Measurements from ENCODE around the gene MRTFA.
"Not testable (repeated sequence)": the region's sequence is repeated elsewhere in the genome, so short reads cannot be mapped to it uniquely, and the experiment has no call there.

MRTFA gene

GRCh38 chr22:40656651-40657050 is 20.1 kb upstream of the MRTFA start:
- DNase-seq, result not testable (repeated sequence)

DNA sequence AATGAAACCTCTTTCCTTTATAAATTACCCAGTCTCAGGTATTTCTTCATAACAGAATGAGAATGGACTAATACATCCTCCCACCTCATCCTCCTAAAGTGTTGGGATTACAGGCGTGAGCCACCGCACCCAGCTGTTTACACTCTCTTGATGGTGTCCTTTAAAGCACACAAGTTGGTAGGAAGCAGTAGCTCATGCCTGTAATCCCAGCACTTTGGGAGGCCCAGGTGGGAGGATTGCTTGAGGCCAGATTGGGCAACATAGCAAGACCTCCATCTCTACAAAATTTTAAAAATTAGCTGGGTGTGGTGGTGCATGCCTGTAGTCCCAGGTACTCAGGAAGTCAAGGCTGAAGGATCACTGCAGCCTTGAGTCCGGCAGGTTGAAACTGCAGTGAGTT is 19.4 kb upstream of the MRTFA start:
- DNase-seq, result not testable (repeated sequence)

- DNase-seq, result no peak
These were observed 18.1 kb upstream of the MRTFA start for GRCh38 chr22:40654522-40655167.

- no peak for DNase-seq
These were observed 16.8 kb upstream of the MRTFA start for GRCh38 chr22:40653361-40653760.

DNA sequence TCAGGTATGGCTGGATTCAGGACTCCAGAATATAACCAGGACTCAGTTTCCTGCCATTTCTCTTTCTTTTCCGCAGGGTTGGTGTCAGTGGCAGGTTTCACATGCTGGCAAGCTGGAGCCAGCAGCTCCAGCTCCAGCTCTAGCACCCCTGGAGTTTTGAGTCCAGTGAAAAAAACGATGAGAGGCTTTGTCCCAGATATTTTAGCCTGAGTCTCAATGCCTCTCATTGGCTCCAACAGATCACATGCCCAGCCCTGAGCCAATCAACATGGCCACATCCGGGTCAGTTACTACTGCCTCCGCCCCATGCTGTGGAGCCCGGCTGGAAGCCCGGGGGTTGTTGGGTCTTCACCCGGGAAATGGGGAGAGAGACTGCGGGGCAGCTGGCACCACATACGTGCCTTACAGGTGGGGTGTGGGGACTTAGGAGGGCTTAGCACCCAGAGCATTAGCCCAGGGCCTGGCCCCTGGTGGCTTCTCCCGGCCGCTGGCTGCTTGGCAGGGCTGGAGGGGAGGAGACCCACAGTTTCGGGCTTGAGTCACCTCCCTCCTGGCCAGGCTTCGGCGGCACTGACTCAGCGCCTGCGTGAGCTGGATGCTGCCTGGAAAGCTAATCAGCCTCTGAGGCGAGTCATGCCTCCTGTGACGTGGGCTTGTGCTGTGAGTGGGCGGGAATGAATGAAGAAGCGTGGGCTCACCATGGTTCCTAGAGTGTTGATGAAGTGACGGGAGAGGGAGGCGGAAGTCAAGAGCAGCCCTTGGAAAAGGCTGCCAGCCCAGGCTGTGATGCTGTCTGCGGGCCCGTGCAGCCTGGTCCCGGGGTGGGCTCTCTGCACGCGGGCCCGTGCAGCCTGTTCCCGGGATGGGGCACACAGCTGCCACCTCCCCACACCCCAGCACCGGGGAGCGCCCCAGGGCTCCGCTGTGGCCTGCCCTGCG is 15.3 kb upstream of the MRTFA start:
- peak; percentile 75 for DNase-seq

DNA sequence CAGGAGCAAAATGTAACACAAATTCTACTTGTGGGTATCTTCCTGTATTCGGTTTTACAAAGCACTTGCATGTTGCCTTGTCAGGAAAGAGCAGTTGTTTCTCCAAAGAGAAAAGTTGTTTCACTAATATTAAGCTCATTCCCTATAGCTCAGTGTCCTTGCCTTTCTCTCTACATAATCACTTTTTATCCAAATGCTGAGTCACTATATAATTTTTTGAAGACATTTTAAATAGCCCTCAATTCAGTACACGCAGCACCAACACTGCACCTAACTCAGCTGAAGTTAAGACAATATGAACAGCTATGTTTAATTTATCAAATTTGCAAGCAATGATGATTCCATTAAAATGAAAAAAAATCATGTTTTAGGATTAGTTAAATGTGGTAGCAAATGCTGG is 14.5 kb upstream of the MRTFA start:
- DNase-seq, result no peak

- DNase-seq, result no peak
These were observed 11.9 kb upstream of the MRTFA start for GRCh38 chr22:40648386-40648785.

- no peak for DNase-seq
These were observed 9.2 kb upstream of the MRTFA start for GRCh38 chr22:40645579-40646197.

DNA sequence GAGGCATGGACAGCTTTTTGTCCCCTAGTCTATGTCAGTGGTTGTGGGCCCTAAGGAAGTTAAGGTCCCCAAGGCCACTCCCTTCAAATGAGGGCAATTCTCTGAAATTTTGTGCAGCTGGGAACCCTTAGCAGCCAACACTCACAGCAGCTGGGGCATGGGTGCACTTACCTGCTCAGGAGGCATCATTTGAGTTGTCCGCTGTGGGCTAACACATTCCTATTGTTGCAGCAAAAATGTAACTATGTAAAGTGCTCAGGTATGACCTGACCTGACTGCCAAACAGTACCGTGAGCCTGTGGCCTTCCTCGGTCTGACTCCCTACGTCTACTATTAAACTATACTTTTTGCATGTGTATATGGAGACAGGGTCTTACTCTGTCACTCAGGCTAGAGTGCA is 5.8 kb upstream of the MRTFA start:
- no peak for DNase-seq

GRCh38 chr22:40641269-40641668 is 4.8 kb upstream of the MRTFA start:
- no peak for DNase-seq

DNA sequence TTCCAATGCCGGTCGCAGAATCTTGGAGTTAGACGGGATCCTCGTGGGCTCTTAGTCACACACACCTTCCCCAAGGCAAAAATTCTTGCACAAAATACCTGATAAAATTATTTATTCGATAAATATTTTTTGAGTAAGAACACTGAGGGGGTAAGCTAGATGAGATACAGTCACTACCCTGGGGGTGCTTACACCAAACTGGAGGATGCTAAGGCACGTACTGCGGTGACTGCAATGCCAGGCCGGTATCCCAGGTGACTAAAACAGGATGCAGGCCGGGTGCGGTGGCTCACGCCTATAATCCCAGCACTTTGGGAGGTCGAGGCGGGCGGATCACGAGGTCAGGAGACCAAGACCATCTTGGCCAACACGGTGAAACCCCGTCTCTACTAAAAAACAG is 1.7 kb upstream of the MRTFA start:
- no peak for DNase-seq

DNA sequence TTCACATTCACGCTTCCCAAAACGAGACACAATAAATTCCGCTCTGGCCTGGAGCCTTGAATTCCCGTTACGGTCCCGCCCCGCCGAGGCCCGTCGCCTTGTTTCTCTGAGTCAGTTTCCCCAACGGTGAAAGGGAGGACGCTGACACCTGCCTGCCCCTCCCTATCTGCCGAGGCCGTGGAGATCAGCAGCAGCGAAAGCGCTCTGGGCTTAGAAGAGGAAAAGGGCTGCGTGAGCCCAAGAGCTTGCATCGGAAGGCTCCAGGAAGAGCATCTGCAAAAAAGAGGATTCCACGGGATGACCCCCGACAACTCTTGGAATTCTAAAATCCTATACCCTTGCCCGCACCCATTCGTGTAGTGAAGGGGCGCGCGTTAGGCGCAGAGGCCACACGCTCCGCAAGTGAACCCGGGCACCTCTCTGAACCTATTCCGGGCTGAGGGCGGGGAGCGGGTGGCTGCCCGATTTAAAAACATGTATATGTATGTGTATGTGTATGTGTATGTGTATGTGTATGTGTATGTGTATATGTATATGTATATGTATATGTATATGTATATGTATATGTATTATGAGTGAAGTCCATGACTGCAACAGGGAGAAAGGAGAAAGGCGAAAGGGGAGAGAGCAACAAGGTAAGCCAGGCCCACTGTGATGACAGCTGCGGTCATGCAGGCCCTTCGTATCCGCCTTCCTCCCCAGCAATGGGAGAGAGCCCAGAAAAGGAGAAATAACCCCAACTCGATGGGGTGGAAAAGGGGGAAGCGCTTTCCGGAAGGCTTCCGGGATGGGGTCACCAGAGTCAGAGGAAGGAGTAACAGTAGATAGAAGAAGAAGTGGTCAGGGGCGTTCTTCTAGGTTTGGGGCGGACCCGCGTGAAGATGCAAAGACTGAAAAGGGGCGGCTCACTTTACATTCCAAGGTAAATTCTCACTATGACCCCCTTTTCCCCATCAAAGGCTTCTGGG is 948 bp upstream of the MRTFA start:
- peak; percentile 27 for DNase-seq

- peak; percentile 6 for DNase-seq
These were observed 559 bp downstream of the MRTFA start for GRCh38 chr22:40635940-40636379.

DNA sequence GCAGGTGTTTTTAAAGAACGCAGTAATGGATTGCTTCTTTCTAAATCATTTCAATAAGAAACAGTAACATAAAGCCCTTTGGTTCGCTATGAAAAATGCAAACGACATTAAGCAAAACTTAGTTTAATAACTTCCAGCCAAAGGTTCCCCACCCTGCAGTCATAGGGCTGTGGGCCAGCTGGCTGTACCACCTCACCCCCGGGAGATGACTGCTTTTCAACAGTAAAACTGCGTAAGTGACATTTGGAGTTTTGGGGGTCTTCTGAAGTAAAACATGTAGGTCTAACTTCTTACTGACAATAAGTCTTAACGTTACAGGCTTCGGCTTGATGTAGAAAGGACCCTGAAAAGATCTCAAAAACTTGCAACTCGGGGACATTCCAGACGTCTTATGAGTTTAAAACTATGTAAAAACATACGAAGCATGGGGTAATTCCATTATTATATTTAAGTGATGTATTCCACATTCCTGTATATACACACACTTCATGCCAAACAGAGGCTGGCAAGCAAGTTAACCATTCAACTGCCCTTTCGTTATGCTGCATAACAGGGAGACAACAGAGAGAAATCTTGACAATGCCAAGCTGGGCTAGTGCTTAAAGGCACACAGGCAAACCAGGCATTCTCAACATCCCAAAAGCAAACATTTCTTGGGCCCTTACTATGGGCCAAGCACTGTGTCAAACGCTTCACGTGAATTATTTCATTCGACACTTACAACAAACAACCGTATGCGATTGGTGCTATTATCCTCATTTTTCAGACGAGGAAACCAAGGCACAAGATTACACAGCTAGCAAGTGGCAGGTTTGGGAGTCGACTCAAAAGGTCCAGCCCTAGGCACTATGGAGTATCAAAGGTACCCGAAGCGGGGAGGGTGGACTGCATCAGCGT is 1.2 kb downstream of the MRTFA start:
- no peak for DNase-seq

GRCh38 chr22:40634119-40634903 is 2.2 kb downstream of the MRTFA start:
- no peak for DNase-seq

DNA sequence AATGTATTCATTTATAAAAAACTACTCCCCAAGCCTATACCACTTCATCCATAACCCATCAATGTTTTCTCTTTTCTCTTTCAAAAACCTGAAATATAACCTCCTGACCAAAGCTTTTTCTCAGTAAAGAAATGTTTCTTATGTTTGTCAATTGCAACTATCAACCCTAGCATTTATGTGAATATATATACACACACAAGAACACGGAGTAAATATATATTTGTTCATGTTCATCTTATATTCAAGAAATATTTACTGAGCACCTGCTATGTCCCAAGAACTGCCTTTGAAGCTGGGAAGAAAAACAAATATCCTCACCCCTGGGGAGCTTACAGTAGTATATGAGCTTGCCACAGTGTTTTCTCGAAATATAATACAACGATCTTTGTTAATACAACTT is 3.5 kb downstream of the MRTFA start:
- no peak for DNase-seq

GRCh38 chr22:40631925-40632324 is 4.6 kb downstream of the MRTFA start:
- DNase-seq, result no peak

DNA sequence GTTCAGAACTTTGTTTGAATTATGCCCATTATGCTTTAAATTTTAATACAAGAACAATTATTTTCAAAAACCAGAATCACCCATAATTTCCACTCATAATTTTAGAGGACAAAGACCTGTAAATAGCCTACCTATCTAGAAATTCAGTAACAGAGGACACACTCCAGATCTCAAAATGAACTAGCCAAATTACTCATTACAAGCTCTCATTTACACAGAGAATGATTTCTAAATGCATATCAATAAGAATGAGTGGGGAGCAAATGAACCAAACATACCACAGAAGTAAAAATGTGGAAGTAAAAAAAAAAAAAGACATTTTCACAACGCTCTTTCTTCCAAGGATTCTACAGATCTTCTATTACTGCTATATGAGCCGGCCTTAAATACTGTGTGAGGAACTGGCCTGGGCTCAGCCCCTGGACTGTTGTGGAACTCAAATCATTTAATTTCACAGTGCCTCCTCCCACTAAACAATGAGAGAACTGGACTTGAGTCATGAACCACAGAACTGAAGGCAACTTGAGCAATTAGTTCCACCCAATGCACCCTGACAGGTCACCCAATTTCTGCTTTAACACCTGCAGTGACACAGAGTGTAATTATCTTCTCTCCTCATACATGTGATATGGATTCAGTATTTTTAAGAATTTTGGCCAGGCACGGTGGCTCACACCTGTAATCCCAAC is 8.0 kb downstream of the MRTFA start:
- no peak for DNase-seq

DNA sequence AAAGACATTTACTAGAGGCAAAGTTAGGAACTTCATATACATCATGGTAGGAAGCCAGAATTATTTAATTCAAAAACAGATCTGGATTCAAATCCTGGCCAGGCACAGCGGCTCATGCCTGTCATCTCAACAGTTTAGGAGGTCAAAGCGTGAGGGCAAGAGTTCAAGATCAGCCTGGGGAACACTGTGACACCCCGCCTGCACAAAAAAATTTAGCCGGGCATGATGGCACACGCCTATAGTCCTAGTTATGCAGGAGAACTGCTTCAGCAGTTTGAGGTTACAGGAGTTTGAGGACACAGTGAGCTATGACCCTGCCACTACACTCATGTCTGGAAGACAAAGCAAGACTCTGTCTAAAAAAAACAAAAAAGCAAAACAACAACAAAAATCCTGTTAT is 8.9 kb downstream of the MRTFA start:
- no peak for DNase-seq

GRCh38 chr22:40626851-40627250 is 9.7 kb downstream of the MRTFA start:
- no peak for DNase-seq
